OCI-M1 (cell line): ENCODE measurements around the gene PICK1.
"Not testable (repeated sequence)": the region's sequence is repeated elsewhere in the genome, so short reads cannot be mapped to it uniquely, and the experiment has no call there.

Experiments
- DNase-seq: peaks from one replicate; lab custom pipeline; 2025; lab: John Stamatoyannopoulos, UW

The PICK1 gene

DNA sequence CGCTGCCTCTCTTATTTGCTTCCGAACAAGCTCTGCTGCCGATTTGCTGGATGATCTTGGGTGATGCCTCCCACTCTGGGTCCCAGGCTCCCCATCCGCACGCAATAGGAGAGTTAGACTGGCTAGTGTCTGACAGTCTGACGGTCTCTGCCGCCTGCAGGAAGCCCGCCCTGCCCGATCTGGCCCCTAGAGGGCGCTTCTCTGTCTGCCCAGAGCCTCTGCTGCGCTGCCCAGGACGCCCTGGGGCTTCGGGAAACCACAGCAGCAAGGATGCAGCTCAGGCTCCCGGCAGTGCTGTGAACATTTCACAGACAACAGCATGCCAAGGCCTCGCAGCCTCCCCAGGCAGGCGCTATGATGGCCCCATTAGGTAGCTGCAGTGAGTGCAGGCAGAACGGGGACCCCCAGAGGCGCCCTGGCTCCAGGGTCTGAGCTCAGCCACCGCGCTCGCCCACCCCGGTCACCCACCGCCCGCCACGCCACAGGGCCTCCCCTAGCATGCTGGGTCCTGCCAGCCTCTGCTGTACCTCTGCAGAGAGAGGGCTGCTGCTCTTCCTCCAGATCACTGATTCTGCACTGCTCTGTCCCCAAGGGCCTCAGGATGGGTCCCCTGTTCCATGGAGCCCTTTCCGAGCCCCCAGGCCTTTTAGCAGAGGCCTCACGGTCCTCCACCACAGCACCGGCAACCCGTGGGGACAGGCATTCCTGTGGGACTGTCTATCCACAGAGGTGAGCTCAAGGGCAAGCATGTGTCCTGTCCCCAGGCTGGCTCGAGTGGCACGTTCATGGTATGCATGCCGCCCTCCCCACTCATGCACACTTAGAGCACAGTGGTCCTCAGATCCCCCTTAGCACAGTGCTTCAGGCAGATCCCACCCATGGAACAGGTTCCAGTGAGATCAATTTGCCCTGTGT, 57.5 kb downstream of the PICK1 start:
- peak; percentile 79 for DNase-seq

DNA sequence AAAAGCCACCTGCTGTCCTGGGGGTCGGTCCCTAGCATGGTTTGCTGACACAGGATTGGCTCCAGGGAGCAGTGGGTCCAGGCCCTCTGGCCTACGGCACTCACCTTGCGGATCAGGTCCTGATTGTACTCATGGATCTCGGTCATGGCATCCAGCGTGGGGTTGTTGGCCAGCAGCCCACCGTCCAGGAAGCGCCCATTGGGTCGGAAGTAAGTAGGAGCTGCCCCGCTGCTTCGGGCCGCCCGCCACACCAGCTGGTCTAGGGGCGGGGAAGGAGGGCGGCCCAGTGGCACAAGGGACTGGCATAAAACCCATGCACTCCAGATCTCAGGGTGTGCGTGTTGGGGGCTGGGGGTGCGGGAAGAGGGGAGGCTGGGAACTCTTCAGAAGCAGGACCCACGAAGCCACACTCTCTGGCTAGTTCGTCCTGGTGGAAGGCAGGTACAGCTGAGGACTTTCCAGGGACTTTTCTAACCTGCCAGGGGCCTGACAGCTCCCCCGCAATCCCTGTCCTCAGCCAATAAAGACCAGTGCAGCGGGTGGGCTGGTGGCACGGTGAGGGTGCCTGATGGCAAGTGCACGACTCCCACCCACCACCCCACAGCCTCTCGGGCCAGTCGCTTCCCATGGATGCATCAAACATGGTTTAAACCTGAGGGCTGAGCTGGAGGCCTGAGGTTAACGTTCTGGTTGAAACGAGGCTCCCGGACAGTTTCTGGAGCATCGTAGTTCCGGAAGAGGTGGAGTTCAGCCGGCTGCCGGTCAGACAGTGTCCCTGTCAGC, 58.4 kb downstream of the PICK1 start:
- no peak for DNase-seq

DNA sequence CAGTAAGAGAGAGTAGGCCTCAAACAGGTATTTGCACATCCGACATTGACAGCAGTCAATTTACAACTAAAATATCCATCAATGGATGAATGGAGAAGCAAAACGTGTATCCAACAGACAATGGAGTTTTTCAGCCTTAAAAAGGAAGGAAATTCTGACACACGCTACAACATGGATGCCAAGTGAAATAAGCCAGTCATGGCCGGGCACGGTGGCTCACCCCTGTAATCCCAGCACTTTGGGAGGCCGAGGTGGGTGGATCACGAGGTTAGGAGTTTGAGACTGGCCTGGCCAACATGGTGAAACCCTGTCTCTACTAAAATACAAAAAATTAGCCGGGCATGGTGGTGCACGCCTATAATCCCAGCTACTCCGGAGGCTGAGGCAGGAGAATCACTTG, 60.4 kb downstream of the PICK1 start:
- not testable (repeated sequence) for DNase-seq

DNA sequence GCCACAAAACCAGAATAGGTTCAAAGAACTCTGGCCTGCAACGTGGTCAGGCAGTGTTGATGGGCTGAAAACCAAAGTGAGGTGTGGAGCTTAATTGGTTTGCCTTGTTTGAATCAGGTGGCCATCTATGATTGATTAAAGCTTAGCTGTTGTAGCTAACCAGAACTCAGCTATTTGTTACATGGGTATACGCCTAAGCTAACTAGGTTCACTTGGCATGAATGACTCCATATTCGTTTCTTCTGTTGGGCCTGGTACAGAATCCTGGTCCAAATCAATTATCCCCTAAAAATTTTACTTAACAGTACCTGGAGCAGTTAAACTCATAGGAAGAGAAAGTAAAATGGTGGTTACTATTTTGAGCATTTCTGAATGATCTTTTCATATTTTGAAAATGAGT, 61.0 kb downstream of the PICK1 start:
- no peak for DNase-seq

DNA sequence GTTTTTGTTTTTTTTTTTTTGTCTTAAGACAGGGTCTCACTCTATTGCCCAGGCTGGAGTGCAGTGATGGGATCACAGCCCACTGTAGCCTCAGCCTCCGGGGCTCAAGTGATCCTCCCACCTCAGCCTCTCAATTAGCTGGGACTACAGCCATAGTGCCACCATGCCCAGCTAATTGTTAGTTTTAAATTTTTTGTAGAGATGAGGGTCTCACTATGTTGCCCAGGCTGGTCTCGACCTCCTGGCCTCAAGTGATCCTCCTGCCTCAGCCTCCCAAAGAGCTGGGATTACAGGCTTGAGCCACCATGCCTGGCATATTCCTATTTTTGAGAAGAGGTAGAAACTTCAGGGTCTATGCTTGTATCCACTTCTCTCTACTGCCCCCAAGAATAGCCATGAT, 61.5 kb downstream of the PICK1 start:
- not testable (repeated sequence) for DNase-seq

DNA sequence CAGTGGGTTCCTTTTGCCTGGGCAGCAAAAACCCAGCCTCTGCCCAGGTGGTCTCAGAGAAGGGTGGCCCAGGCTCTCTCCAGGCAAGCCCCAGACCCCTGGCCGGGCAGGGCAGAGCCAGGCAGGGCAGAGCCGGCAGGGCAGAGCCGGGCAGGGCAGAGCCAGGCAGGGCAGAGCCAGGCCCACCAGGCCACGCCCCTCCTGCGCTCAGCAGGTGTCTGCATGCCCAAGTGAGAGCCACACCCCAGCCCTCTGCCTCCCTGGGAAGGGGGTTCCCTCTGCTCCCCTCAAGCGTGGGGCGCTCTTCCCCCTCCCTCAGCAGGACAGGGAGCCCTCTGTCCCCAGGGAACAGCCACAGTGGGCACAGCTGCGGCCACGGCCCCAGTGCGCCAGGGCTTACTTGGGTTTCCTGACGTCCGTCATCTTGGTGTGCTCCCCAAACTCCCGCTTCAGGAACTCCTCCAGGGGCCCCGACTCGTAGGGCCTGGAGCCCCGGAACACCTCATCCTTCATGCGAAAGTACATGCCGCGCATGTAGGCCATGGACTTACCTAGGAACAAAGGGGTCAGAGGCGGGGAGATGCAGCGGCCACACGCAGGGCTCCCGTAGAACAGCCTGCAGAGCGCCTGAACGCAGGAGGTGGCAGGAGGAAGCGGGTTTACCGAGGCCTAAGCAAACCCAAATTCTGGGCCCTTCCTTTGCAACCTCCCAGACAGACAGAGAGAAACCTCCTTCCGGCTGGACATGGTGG, 63.3 kb downstream of the PICK1 start:
- no peak for DNase-seq

DNA sequence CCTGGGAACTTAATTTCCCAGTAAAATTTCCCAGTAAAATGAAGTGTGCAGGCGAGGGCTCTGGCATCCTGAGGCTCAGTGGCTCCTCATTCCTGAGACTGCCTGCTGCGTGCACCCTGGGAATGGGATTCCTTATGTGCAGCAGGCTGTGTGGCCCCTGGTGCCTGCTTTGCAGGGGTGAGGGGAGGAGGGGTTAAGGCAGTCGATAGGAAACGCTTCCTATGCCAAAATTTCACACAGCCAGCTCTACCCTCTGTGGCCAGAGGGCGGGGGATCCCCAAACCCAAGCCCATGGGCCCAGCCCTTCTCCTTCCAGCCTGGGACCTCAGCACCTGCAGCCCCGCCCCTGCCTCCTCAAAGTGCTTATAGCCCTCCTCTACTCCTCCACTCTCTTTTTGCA, 65.4 kb downstream of the PICK1 start:
- DNase-seq: no peak

DNA sequence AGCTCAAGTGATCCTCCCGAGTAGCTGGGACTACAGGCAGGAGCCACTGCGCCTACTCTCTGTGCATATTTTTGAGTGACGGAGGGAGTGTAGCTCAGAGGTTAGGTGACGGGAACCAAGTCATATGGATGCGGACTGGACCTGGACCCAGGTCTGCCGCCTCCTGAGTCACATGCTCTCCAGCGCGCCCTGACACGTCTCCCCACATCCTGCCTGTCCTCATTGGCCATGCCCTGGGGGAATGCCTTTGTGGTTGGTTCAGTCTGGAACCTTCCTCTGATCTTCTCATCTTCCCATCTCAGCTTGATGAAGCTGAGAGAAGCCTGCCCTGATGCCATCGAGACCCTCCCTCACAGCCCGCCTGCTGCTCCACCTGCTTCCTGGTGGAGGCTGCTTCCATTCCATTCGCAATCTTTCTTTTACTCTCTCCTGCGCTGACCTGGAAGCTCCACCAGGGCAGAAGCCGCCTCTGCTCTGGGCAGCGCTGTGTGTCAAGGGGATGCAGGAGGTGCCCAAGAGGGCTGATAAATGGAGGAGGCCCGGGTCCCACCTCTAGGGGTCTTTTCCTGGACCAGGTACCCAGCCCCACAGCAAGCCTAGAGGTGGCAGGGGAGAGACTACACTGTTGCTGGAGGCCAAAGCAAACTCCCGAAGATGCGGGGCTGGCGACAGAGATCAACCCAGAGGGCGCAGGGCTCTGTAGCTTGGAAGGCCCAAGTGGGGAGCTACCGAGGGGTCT, 67.2 kb downstream of the PICK1 start:
- DNase-seq: no peak

DNA sequence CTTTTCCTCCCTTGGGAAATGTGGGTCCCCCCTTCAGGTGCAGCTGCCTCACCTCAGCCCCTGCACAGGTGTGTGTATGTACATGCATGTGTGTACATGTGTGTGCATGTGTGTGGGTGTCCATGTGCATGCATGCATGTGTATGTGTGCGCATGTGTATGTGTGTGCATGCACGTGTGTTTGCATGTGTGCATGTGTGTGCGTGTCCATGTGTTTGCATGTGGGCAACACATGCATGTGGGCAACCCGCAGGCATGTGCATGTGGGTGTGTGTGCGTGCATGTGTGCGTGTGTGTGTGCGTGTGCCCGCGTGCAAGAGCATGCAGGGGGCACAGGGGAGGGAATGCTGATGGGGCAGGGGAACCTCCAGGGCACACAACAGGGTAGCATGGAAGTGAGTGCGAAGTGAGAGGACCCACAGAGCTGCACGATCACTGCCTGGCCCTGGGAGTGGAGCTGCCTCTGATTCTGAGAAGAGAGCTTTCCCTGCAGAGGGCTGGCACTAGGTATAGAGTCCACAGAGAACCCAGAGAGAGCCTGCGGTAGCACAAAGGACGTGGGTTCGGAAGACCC, 67.9 kb downstream of the PICK1 start:
- no peak for DNase-seq
